Caco-2 (cell line): ENCODE data around the gene TTC24. TPM values are rescaled to one million over a fixed set of nuclear protein-coding genes. Genes with fewer than 3 reads are reported as not detected.
A peak's percentile ranks its signal among the peaks of the same experiment; 100 is the strongest.

Experiments
- BruUV-seq: library from RNA; stranded (reverse); fragments of 400-500 nt; replicated peaks from 2 replicates; lab custom pipeline; 2021; lab: Mats Ljungman, UMichigan
- CTCF ChIA-PET: fragments of 300-600 bp; sonication (Branson Sonifier 250); formaldehyde crosslinking; loops from one replicate; lab custom pipeline; 2022; ENCODE audit warnings: antibody characterized with exemption; lab: Charles Lee
- POLR2A ChIA-PET: fragments of 300-600 bp; sonication (Branson Sonifier 250); formaldehyde crosslinking; loops from one replicate; lab custom pipeline; 2022; ENCODE audit warnings: antibody characterized with exemption; lab: Charles Lee
- DNase-seq, 2 experiments: peaks; one replicate each; pipeline versions ENCODE4 v3.0.0 to v3.0.0-alpha.2; 2020 to 2022
- H3K27me3 ChIP-seq: replicated peaks from 2 replicates; pipeline ENCODE4 v1.6.0; 2011; ENCODE audit warnings: low read length; ENCODE audit not compliant: control insufficient read depth, insufficient read depth
- H3K36me3 ChIP-seq: 2 replicates; pipeline ENCODE4 v1.5.1; 2011; ENCODE audit warnings: low read length; ENCODE audit not compliant: control insufficient read depth, insufficient read depth
- H3K4me1 ChIP-seq: fragments of 250-450 bp; sonication (Bioruptor Pico); 2 replicates; pipeline ENCODE4 v1.5.1; 2020; ENCODE audit warnings: mild to moderate bottlenecking
- H3K4me3 ChIP-seq: 2 replicates; pipeline ENCODE4 v1.5.1; 2011; ENCODE audit warnings: low read depth, mild to moderate bottlenecking, control low read depth, low read length
- H3K9me3 ChIP-seq: fragments of 250-450 bp; sonication (Bioruptor Pico); 2 replicates; pipeline ENCODE4 v1.5.1; 2020; ENCODE audit warnings: mild to moderate bottlenecking, moderate library complexity
- H3K27ac Mint-ChIP-seq: one replicate; pipeline ENCODE4 v1.8.0; 2022; ENCODE audit warnings: mixed read lengths; ENCODE audit not compliant: unreplicated experiment
- H3K27me3 Mint-ChIP-seq: one replicate; pipeline ENCODE4 v1.8.0; 2022; ENCODE audit warnings: mixed read lengths; ENCODE audit not compliant: insufficient read depth, unreplicated experiment
- H3K36me3 Mint-ChIP-seq: one replicate; pipeline ENCODE4 v1.8.0; 2022; ENCODE audit warnings: mild to moderate bottlenecking, mixed read lengths; ENCODE audit not compliant: insufficient read depth, unreplicated experiment
- H3K4me1 Mint-ChIP-seq: one replicate; pipeline ENCODE4 v1.8.0; 2022; ENCODE audit warnings: low read depth, mixed read lengths; ENCODE audit not compliant: unreplicated experiment
- H3K4me3 Mint-ChIP-seq: one replicate; pipeline ENCODE4 v1.8.0; 2022; ENCODE audit warnings: mild to moderate bottlenecking, moderate library complexity, mixed read lengths; ENCODE audit not compliant: unreplicated experiment
- H3K9me3 Mint-ChIP-seq: one replicate; pipeline ENCODE4 v1.8.0; 2022; ENCODE audit warnings: mixed read lengths; ENCODE audit not compliant: unreplicated experiment
- CTCF ChIP-seq, 2 experiments: fragments of 200-600 bp in 1 of 2; IDR thresholded peaks; 1 replicate in 1 of 2; 2 replicates in 1 of 2; pipeline versions ENCODE4 v1.5.1 to v1.8.0; 2011 to 2022; ENCODE audit warnings: antibody characterized with exemption in 1 of 2, control low read depth in 1 of 2, inconsistent platforms in 1 of 2, low read depth in 1 of 2, low read length in 1 of 2, mild to moderate bottlenecking in 1 of 2, moderate library complexity in 1 of 2; ENCODE audit not compliant: insufficient read depth in 1 of 2, severe bottlenecking in 1 of 2, unreplicated experiment in 1 of 2
- intact Hi-C: fragments of 100-400 bp; cut with micrococcal nuclease; formaldehyde crosslinking; loops from one replicate; pipeline ENCODE4 v1.10.0; 2022; ENCODE audit not compliant: unreplicated experiment
- total RNA-seq: library from RNA; stranded (reverse); gene quantifications from 2 replicates; pipeline ENCODE4 v1.2.3, GENCODE V29; 2022

TTC24 gene
- total RNA-seq, 1 experiment from 2014 or later: not detected

DNA sequence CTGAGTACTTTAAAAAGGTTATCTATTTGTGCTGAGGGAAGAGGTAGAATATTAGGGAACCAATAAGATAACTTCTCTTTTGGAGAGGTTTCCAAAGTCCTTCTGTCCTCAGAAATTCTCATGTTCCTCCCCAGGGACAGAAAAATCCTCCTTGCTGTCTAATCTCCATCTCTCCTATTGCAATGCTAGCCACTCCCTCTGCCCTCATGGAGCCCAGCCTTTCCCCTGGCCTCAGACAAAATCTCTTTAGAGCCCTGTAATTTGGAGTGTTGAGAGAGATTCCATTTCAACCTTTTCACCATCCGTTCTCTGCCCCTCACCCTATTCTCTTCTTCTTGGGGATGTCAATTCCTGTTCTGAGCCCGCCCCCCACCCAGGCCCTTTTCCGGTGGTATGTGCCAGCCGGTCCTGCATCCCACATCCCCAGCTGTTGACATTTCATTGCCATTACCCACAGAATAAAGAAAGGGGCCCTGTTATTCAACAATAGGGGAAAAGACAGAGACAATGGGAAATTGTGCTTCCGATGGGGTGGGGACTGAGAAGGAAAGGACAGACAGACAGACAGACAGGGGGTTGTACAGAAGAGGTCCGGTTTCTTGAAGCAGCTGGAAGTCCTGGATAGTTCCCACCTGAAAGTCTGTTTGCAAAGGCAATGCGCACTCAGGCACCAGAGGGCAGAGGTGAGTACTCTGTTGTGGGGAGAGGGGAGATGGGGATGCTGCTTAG lies 39.5 kb downstream of the TTC24 start, which contains the start of gene HAPLN2:
Gene HAPLN2, plus strand, starts transcription at position 563 of the 729 bp plus-strand sequence. CDS start 4,076 bp downstream, outside the sequence.
- H3K4me3 Mint-ChIP-seq: no peak within 1 kb of the TSS
- intact Hi-C loops: no loop called here

DNA sequence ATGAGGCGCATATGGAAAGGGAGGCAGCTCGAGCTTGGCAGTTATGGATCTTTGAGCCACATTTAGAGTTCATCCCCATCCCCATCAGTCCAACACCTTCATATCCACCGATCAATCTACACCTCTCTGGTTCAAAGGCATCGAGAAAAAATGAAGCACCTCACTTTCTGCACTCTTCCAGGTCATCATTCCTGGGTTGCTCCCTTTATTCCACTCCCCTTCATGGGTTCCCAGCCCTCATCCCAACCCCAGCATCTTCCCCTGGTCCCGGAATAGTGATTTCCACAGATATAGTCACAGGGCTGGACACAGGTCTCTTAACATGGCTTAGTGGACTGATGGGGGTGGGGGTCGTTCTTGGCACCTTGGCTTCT lies 40.0 kb downstream of the TTC24 start:
- Histone ChIP-seq H3K9me3 (no peaks in the 10 kb centered on the region), H3K4me1 (0 out of 2 replicates have a peak, but pooled peaks cover 5% of the 10 kb centered on the region), H3K27me3 (no peaks in the 10 kb centered on the region; the same call in 1 of the 2 replicates), H3K4me3 (no peak overlapping the region), H3K36me3 (no peaks in the 10 kb centered on the region)
- DNase-seq: no peak
- POLR2A ChIA-PET: interaction anchor here (0.6 kb wide), 1 partner anchor 106 kb away, joined by 3 read pairs; no protein-coding TSS in a partner anchor
- CTCF ChIA-PET: interaction anchor here (1.0 to 2.2 kb wide), 10 partner anchors 8 to 308 kb away, joined by 3 to 13 read pairs (median 4); partner anchors contain the start of gene NES
- H3K9me3 Mint-ChIP-seq: no peaks in the 10 kb centered on the region
- no peaks in the 10 kb centered on the region for H3K36me3 Mint-ChIP-seq
- no TSS peak for BruUV-seq
- H3K4me3 Mint-ChIP-seq: no peak overlapping the region
- intact Hi-C loops: no loop called here
- H3K27me3 Mint-ChIP-seq: peaks cover 25% of the 10 kb centered on the region
- peaks cover 7% of the 10 kb centered on the region for H3K4me1 Mint-ChIP-seq
- H3K27ac Mint-ChIP-seq: no peak overlapping the region
- no peak for TF ChIP-seq CTCF (IDR thresholded peaks at IDR 0.05; ENCODE audit: insufficient read depth in 1 of 2, low read depth in 1 of 2, low read length in 1 of 2, severe bottlenecking in 1 of 2, unreplicated experiment in 1 of 2)

More for the DNA sequence above, 39.5 kb downstream of the TTC24 start, which contains the start of gene HAPLN2:
- peak; percentile 56 to 63 for DNase-seq
- 0 out of 2 replicates have a peak, but pooled peaks cover under 1% of the 10 kb centered on the region for H3K4me1 ChIP-seq
- H3K27ac Mint-ChIP-seq: no peak within 1 kb of the TSS
- peak; percentile 60 to 82 for TF ChIP-seq CTCF (IDR thresholded peaks at IDR 0.05; ENCODE audit: insufficient read depth in 1 of 2, low read depth in 1 of 2, low read length in 1 of 2, severe bottlenecking in 1 of 2, unreplicated experiment in 1 of 2)
- H3K9me3 ChIP-seq: no peaks in the 10 kb centered on the region
- CTCF ChIA-PET: interaction anchor here (1.0 to 2.2 kb wide), 6 partner anchors 9 to 309 kb away, joined by 3 to 13 read pairs (median 5); partner anchors contain the start of gene NES
- H3K27me3 ChIP-seq: no peaks in the 10 kb centered on the region; the same call in 1 of the 2 replicates
- H3K4me1 Mint-ChIP-seq: peaks cover 7% of the 10 kb centered on the region
- H3K27me3 Mint-ChIP-seq: peaks cover 25% of the 10 kb centered on the region
- H3K36me3 ChIP-seq: no peaks in the 10 kb centered on the region
- no TSS peak for BruUV-seq
- H3K4me3 ChIP-seq: no peak within 1 kb of the TSS
- no peaks in the 10 kb centered on the region for H3K9me3 Mint-ChIP-seq
- H3K36me3 Mint-ChIP-seq: no peaks in the 10 kb centered on the region
- POLR2A ChIA-PET: interaction anchor here (0.5 to 0.6 kb wide), 2 partner anchors 42 to 107 kb away, joined by 3 to 5 read pairs; no protein-coding TSS in a partner anchor

- POLR2A ChIA-PET: no interaction called here
- peaks cover 17% of the 10 kb centered on the region for H3K4me1 Mint-ChIP-seq
- no peak for TF ChIP-seq CTCF (IDR thresholded peaks at IDR 0.05; ENCODE audit: insufficient read depth in 1 of 2, low read depth in 1 of 2, low read length in 1 of 2, severe bottlenecking in 1 of 2, unreplicated experiment in 1 of 2)
- H3K27me3 Mint-ChIP-seq: peaks cover 28% of the 10 kb centered on the region
- peaks cover 1% of the 10 kb centered on the region; the same call in 1 of the 2 replicates for H3K27me3 ChIP-seq
- no TSS peak for BruUV-seq
- no peak for DNase-seq
- H3K4me1 ChIP-seq: peaks cover 13% of the 10 kb centered on the region
- H3K4me3 Mint-ChIP-seq: peak overlapping the region; percentile 64
- CTCF ChIA-PET: interaction anchor here (1.6 kb wide), 1 partner anchor 10 kb away, joined by 5 read pairs; no protein-coding TSS in a partner anchor
- H3K36me3 Mint-ChIP-seq: no peaks in the 10 kb centered on the region
- H3K27ac Mint-ChIP-seq: no peak overlapping the region
- H3K9me3 Mint-ChIP-seq: no peaks in the 10 kb centered on the region
- H3K36me3 ChIP-seq: no peaks in the 10 kb centered on the region
- intact Hi-C loops: no loop called here
- no peaks in the 10 kb centered on the region for H3K9me3 ChIP-seq
- H3K4me3 ChIP-seq: no peak overlapping the region
Measured at GRCh38 chr1:156622581-156623297, 43.2 kb downstream of the TTC24 start.
